HEK293T (cell line): ENCODE data around the gene CLEC16A.

ENCODE experiments used
- CTCF ChIA-PET: fragments of 350-600 bp; formaldehyde crosslinking; extraction: SDS; loops from one replicate; lab custom pipeline; 2021; ENCODE audit warnings: antibody characterized with exemption, inconsistent platforms; lab: Yijun Ruan, JAX
- POLR2A ChIA-PET: fragments of 350-600 bp; formaldehyde crosslinking; extraction: SDS; loops from one replicate; lab custom pipeline; 2020; ENCODE audit warnings: antibody characterized with exemption, inconsistent platforms; lab: Yijun Ruan, JAX
- DNase-seq: peaks from one replicate; pipeline ENCODE4 v3.0.0; 2012; ENCODE audit warnings: mixed read lengths; ENCODE audit errors: extremely low spot score
- ARNT ChIP-seq: fragments of 450-650 bp; IDR thresholded peaks from 2 replicates; pipeline ENCODE4 v1.6.1; 2017; ENCODE audit warnings: mild to moderate bottlenecking
- BHLHE40 ChIP-seq: fragments of 450-650 bp; IDR thresholded peaks from 2 replicates; pipeline ENCODE4 v1.6.1; 2016; ENCODE audit warnings: mild to moderate bottlenecking, moderate library complexity, borderline replicate concordance
- CTBP1 ChIP-seq: fragments of 450-650 bp; IDR thresholded peaks from 2 replicates; pipeline ENCODE4 v1.6.1; 2016; ENCODE audit warnings: borderline replicate concordance
- ELF4 ChIP-seq: fragments of 450-650 bp; IDR thresholded peaks from 2 replicates; pipeline ENCODE4 v1.6.1; 2017; ENCODE audit warnings: antibody characterized with exemption
- FOXA1 ChIP-seq: fragments of 450-650 bp; IDR thresholded peaks from 2 replicates; pipeline ENCODE4 v1.6.1; 2016; ENCODE audit warnings: mild to moderate bottlenecking
- FOXK2 ChIP-seq: fragments of 450-650 bp; IDR thresholded peaks from 2 replicates; pipeline ENCODE4 v1.6.1; 2016; ENCODE audit warnings: mild to moderate bottlenecking
- FOXM1 ChIP-seq: fragments of 450-650 bp; IDR thresholded peaks from 2 replicates; pipeline ENCODE4 v1.6.1; 2017; ENCODE audit warnings: mild to moderate bottlenecking, borderline replicate concordance
- HDGF ChIP-seq: fragments of 450-650 bp; IDR thresholded peaks from 2 replicates; pipeline ENCODE4 v1.6.1; 2017; ENCODE audit warnings: antibody characterized with exemption, borderline replicate concordance
- L3MBTL2 ChIP-seq: fragments of 450-650 bp; conservative IDR thresholded peaks from 2 replicates; pipeline ENCODE4 v1.6.1; 2016; ENCODE audit warnings: mild to moderate bottlenecking
- LEF1 ChIP-seq: fragments of 450-650 bp; IDR thresholded peaks from 2 replicates; pipeline ENCODE4 v1.6.1; 2017; ENCODE audit warnings: mild to moderate bottlenecking, borderline replicate concordance
- NFRKB ChIP-seq: fragments of 450-650 bp; IDR thresholded peaks from 2 replicates; pipeline ENCODE4 v1.6.1; 2016; ENCODE audit warnings: mild to moderate bottlenecking, moderate library complexity
- SP1 ChIP-seq: fragments of 450-650 bp; IDR thresholded peaks from 2 replicates; pipeline ENCODE4 v1.6.1; 2017
- SUZ12 ChIP-seq: fragments of 450-650 bp; IDR thresholded peaks from 2 replicates; pipeline ENCODE4 v1.6.1; 2016; ENCODE audit warnings: mild to moderate bottlenecking
- TARDBP ChIP-seq: fragments of 450-650 bp; IDR thresholded peaks from 2 replicates; pipeline ENCODE4 v1.6.1; 2016
- ZNF384 ChIP-seq: fragments of 450-650 bp; IDR thresholded peaks from 2 replicates; pipeline ENCODE4 v1.6.1; 2016
- TF ChIP-seq, protein P1 (sequence below): fragments of 450-650 bp; IDR thresholded peaks from 2 replicates; pipeline ENCODE4 v1.6.1; 2016

The CLEC16A gene

DNA sequence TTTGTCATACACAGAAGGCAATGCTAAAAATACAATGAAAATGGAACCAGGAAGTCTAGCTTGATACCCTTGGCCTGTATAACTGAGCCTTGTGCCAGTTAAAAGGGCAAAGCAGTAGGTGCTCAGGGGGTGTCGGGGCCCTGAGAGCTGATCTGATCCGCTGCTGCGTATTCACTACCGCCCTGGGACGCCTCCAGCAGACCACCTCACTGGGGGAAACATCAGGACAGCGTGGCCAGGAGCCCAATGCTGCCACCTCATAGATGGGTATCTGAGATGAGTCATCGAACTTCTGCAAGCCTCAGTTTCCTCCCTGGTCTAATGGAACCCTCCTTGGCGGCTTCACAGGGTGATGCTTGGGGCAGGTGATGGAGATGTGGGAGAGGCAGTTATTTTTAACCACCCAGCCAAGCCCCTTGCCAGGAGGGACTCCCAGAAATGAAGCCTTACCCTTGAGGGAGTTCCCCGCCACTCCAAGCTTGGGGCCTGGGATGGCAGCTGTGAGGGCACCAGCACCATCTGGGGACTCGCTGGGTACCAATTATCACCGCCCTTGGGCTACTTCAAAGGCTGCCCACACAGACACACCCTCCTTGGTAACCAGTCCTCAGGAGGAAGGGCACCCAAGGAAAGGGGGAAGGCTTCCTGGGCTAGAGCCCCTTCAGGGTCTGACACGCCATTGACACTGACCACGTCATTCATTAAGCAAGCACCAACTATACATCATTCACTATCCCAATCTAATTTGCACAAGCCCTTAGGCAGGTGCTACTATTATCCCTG, 9.8 kb upstream of the CLEC16A start:
- ChIA-PET POLR2A (no interaction called here), CTCF (interaction anchor here (0.7 kb wide), 1 partner anchor 16 kb away, joined by 4 read pairs; no protein-coding TSS in a partner anchor)
- TF ChIP-seq CTBP1: no peak
- TF ChIP-seq ELF4: no peak
- no peak for TF ChIP-seq FOXM1
- no peak for TF ChIP-seq LEF1
- TF ChIP-seq, protein P1, sequence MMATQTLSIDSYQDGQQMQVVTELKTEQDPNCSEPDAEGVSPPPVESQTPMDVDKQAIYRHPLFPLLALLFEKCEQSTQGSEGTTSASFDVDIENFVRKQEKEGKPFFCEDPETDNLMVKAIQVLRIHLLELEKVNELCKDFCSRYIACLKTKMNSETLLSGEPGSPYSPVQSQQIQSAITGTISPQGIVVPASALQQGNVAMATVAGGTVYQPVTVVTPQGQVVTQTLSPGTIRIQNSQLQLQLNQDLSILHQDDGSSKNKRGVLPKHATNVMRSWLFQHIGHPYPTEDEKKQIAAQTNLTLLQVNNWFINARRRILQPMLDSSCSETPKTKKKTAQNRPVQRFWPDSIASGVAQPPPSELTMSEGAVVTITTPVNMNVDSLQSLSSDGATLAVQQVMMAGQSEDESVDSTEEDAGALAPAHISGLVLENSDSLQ: no peak
- TF ChIP-seq NFRKB: no peak
- no peak for TF ChIP-seq ARNT
- no peak for TF ChIP-seq FOXK2
- TF ChIP-seq HDGF: no peak
- no peak for TF ChIP-seq BHLHE40
- no peak for TF ChIP-seq SP1
- DNase-seq: no peak

DNA sequence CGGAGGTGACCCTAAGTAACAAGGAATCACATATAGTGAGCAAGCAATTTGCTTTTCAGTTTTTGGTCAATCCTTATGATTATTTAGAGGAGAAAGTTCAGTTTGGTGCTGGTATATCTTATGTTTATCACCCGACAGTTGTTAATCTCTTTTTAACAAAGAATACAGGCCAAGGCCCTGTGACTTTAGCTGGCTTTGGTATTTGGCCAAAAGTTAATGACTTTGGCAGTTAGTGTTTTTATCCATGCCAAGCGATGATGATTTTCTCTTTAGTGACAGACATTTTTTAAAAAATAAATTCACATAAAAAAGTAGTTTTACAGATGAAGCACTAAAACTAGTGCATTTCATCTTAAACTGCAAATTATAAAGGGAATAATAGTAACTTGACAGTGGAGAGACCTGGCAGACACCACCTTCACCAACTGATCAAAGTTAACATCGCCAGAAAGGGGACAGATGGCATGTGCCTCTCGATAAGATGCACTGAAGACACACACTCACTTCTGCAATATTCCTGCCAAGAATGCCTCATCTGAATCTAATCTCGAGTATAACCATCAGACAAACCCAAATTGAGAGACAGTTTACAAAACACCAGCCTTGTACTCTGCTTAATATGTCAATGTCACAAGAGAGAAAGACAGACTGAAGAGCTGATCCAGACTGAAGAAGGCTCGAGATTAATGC, 9.0 kb upstream of the CLEC16A start:
- POLR2A ChIA-PET: no interaction called here
- CTCF ChIA-PET: interaction anchor here (0.7 kb wide), 1 partner anchor 17 kb away, joined by 4 read pairs; no protein-coding TSS in a partner anchor
- no peak for DNase-seq
- no peak for TF ChIP-seq TARDBP
- TF ChIP-seq CTBP1: no peak
- no peak for TF ChIP-seq ELF4
- TF ChIP-seq HDGF: no peak
- no peak for TF ChIP-seq ZNF384
- no peak for TF ChIP-seq SP1
- no peak for TF ChIP-seq BHLHE40
- TF ChIP-seq, protein P1: no peak
- TF ChIP-seq LEF1: no peak

DNA sequence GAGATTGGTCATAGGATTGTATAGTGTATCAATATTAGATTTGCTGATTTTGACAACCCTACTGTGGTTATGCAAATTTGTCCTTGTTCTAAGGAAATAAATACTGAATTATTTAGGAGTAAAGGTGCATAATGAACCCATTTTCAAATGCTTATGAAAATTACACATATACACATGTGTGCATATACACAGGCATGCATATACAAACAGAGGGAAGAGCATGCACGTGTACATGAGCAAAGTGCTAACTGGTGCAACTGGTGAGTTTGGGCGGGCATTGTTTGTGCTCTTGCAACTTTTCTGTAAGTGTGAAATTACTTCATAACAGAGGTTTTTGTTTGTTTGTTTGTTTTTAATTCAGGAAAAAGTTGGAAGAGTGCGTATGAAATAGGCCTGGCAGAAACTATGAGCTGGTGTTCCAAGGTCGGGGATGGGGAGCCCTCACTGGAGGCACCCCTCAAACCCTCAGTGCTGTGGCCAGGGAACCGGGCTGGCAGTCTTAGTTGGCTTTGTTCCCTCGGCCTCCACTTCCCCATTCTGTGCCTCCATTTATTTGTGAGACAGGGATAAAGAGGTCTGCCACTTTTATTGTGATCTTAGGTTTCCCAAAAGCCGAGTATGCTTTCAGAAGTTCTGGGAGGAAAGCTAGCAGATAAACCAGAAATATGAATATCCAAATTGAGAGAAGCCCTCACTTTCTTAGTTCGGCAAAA, 7.9 kb upstream of the CLEC16A start:
- TF ChIP-seq LEF1 (no peak), ELF4 (no peak), BHLHE40 (no peak), FOXM1 (no peak), SUZ12 (no peak), HDGF (no peak), L3MBTL2 (no peak), CTBP1 (no peak), NFRKB (no peak), TARDBP (no peak), FOXA1 (no peak), SP1 (no peak), ARNT (no peak), FOXK2 (no peak), ZNF384 (no peak)
- TF ChIP-seq, protein P1: no peak
- ChIA-PET CTCF (no interaction called here), POLR2A (no interaction called here)
- no peak for DNase-seq

DNA sequence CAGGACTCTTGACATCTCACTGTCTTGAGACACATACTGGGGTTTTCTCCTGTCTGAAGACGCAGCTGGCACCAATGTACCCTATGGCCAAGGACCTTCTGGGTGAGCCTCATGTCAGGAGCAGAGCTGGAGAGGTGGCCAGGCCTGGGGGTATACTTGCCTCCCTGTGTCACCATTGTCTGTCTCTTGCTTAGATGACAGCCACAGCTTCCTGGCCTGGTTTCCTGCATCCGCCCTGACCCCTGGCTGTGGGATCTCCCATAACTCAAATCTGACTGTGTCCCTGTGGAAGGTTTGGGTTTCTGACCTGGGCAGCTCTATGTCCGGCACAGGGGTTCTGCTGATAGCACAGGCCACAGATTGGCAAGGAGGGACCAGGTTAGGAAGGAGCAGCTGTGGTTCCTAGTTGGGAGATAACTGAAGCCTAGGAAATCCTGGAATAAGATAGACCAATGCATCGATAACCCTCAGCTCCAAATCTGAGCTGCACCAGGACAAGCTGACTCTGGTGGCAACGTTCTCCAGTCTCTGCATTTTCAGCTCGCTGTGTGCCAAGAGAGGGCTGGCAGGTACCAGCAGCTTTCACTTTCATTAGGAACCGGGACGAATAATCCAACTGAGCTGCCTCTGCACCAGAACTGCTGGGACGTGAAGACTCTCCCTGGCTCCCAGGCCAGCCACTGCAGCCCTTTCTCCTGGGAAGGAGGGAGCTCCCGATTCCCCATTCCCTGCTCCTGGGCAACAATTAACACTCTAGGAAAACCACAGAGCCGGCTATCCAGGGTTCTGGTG, 7.1 kb upstream of the CLEC16A start:
- no peak for TF ChIP-seq ARNT
- no peak for TF ChIP-seq CTBP1
- no peak for TF ChIP-seq BHLHE40
- TF ChIP-seq FOXA1: no peak
- TF ChIP-seq ZNF384: no peak
- TF ChIP-seq LEF1: no peak
- TF ChIP-seq, protein P1: no peak
- TF ChIP-seq HDGF: no peak
- no peak for DNase-seq
- CTCF ChIA-PET: no interaction called here
- POLR2A ChIA-PET: interaction anchor here (1.2 kb wide), 1 partner anchor 193 kb away, joined by 4 read pairs; the partner anchor contains the start of gene NUBP1
